Inflammatory macrophage treated with lipopolysaccharide for 4 hours (primary cell): Measurements from ENCODE around the gene TEX14.
A peak's percentile ranks its signal among the peaks of the same experiment; 100 is the strongest.

Experiments used
- DNase-seq: peaks from one replicate; pipeline ENCODE4 v3.0.0-alpha.2; 2020

Gene TEX14

DNA sequence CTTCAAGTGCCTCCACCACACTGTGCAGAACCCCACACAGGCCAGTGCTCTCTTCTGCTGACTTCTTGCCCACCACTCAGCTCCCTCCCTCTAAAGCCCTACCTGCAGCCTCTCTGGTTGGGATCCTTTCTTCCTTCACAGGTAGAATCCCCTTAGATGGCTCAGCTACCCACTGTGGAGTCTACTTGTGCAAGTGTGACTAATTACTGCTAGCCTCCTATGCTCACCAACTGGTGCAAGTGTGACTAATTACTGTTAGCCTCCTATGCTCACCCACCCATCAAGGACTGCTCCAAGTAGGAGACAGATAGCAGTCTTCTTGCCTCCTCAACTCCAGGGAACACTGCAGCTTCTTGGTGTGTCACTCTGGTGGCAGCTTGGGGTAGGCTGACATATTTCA lies 43.6 kb downstream of the TEX14 start:
- no peak for DNase-seq

DNA sequence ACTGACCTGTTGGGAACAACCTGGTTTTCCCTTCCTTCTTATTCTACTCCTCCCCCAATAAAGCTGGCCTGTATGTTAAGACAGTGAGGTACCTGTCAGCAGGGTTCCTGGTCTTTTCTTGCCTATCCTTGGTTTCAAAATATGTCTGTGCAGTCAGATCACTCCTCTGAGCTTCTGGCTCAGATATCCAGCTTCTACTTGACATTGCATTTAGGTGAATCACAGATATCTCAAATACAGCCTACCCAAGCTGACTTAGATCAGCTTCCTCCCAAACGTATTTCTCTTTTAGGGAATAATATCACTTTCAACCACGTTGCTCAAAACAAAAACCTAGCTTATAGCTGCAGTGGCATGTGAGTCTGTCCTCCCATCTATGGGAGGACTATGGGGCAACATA lies 48.7 kb downstream of the TEX14 start:
- DNase-seq, result no peak

DNA sequence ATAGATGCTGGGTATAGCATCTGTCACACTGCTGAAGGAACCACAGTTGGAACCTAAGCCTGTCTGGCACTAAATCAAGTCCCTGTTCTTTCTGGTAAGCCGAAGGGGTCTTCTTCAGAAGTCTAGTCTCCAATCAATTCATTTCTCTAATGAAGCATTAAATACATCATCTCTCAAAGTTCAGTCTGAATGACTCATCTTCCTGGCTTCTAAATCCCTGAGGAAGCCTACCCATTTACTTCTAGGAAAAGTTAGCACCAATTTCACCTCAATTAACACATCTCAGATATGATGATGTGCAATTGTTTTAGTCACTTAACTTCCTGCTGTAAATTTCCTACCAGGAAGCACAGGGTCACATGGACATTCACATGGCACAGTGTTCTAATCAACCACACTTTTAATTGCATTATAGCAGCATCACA lies 49.9 kb downstream of the TEX14 start:
- peak; percentile 18 for DNase-seq

DNA sequence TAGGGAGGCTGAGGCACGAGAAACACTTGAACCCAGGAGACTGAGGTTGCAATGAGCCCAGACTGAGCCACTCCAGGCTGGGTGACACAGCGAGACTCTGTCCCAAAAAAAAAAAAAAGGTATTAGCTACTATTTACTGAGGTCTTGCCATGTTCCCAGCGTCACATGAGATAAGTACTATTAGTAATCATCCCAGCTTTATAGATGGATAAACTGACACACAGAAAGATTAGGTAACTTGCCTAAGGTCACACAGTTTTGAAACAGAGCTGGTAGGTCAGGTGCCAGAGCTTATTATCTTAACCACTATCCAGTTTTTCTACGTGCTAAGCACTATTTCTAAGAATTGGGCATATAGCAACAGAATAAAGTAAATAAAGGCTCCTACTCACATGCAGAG lies 51.6 kb downstream of the TEX14 start:
- no peak for DNase-seq

DNA sequence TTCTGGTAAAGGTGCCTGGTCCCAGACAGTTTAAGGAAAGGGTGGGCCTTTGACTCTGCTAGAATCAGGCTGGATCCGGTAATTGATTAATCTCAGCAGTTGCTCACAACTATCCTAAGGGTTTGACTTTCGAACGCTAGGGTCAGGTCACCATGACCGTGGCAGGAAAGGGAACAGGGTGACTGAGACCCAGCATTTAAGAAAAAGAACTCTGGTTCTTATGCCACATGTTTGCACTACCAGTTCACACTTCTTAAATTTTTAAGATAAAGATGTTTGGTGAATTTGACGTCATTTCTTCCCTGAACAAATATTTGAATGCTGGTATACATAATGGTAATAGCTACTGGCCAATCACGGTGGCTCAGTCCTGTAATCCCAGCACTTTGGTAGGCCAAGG lies 52.2 kb downstream of the TEX14 start:
- no peak for DNase-seq

DNA sequence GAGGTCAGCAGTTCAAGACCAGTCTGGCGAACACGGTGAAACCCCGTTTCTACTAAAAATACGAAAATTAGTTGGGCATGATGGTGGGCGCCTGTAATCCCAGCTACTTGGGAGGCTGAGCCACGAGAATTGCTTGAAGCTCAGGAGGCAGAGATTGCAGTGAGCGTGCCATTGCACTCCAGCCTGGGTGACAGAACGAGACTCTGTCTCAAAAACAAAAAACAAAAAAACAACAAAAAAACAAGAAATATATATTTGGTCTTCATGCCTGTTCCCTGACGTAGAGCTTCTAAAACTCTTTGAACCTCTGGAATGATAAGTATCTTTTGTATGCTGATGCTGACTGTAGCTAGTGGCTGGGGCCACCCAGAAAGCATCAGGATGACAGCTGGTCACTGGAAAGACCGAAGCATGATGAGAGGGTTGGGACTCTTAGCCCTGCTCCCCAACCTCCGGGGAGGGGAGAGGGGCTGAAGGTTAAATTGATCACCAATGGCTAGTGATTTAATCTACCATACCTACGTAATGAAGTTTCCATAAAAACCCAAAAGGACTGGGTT lies 54.8 kb downstream of the TEX14 start:
- DNase-seq, result no peak

DNA sequence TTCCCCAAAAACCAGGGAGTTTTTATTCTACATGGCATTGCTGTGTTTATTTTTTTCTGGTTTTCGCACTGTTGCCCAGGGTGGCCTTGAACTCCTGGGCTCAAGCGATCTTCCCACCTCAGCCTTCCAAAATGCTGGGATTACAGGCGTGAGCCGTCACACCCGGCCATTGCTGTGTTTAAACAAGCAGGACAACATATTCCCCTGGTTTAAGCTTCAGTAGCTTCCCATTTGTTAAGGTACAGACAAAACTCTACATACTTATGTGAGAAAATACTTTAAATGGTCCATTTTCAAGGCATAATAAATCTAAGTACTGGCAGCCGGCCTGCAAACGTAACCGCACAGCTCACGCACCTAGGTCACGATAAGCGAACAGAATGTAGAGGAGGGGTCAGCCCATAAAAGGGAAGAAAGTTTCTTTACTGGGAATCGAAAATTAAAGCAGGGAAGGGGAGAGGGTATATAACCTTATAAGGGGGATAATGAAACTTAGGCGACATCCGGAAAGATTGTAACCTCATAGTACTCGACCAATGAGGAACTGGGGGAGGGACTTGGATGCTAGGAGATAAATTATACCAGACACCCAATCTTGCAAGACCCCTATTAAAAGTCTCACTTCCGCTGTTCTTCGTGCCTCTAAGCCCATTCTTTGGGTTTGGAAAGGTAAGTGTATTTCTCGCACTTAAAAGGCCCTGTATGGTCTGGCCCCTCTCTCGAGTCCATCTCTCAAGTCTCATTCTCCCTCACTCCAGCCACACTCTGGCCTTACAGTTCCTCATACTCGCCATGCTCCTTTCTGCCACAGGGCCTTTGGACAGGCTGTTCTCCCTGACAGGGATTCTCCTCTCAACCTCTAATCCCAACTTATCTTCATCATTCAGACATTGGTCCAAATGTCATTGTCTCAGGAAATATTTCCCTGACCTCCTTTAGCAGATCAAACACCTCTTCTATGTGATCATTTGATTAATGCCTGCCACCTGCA lies 59.2 kb downstream of the TEX14 start:
- no peak for DNase-seq

DNA sequence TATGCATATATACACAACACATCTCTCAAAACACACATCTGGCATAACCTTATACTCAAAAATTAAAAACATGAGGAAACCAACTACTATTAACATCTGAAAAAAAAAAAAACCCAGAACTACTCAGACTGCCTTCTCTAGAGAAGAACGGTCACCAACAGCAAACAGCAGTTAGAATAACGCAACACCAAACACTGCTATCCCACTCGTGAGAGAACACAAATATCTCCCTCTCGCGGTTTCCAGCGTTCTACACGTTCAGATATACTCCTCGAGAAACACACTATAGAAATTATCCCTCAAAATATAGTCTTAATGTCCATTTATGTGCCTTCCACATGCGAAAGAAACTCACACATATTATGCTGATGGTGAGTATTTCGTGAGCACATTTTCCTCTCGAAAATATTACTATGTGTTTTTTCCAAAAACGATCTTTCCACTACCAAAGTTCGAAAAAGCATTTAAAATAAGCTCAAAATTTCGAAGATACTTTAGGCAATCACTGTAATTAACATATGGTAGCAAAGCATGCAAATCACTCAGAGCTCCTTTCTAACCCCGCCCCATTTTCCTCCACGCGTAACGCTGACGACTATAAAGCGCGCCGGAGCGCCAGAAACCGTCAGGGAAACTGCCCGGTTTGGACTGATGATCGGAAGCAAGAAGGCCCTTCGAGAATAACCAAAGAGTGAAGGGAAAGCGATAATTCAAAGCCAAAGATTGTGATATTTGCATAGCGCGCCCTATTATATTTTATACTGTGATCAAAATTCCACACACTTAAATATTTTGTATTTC lies 60.1 kb downstream of the TEX14 start:
- DNase-seq, result peak; percentile 99

DNA sequence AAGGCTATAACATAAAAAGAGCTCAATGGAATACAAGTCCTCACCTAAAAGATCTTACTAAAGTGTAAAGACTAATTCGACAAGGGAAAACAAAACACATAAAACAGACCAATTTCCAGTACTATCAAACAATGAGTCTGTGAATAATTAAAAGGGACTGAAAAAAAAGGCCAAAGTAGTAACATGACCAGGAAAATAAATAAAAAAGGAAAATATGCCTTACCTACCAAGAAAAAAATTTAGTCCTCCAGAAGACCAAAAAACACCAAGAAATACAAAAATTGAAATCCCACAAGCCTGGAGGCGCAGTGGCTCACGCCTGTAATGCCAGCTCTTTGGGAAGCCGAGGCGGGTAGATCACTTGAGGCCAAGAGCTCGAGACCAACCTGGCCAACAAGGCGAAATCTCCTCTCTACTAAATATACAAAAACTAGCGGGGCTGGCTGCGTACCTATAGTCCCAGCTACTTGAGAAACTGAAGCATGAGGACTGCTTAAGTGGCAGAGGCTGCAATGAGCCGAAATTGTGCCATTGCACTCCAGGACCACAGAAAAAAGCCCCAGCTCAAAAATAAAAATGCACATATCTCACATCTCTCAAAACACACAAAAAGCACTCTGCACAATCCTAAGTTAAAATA lies 60.8 kb downstream of the TEX14 start:
- no peak for DNase-seq

DNA sequence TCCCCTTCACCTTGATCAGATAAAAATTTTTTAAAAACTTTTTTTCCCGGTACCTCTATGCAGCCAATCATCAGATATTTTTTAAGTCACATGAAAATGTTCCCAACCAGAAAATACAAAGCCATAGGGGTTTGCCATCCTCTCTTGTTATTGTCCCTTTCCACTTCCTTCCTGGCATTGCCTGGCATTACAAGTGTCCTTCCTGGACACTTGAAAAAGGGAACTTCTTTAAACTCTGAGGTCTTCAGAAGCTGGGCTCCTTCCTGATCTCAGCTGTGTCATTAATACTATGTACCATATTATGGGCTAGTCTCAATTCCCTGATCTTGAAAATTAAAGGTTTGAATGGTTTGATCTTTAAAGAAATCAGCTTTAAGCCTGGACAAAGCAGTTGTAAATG lies 64.9 kb downstream of the TEX14 start:
- DNase-seq, result peak; percentile 60

DNA sequence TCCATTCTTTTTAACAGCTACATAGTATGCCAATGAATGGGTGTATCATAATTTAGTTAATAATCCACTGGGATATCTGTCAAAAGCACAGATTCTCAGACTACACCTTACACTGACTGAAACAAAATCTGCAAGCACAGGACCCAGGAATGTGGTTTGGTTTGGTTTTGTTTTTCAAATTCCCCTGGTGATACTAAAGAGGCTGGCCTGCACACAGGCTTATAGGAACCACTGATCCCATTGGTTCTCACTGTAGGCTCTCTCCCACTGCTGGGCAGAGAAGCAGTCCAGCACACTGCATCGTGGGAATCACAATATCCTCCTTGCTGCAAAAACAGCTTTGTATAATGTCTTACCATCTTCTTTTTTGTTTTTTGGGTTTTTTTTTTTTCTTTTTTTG lies 67.1 kb downstream of the TEX14 start:
- DNase-seq, result no peak

DNA sequence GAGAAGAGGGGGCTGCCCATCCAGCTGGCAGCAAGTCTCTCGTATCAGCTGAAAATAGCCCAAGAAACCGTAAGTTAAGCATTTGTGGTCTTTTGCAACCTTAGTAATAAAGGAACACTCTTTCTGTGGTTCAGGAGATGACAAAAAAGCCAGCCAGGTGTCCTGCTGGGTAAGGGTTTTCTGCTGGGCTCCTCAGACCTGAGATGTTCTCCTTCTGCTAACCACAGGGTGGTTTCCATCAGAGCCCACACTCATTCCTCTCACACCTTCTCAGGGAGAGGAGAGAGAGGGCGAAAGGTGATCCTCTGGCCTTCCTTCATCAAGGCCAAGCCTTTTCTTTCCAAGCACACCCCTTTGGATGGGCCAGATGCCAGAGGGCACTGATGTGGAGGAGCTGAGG lies 70.7 kb downstream of the TEX14 start:
- DNase-seq, result no peak

DNA sequence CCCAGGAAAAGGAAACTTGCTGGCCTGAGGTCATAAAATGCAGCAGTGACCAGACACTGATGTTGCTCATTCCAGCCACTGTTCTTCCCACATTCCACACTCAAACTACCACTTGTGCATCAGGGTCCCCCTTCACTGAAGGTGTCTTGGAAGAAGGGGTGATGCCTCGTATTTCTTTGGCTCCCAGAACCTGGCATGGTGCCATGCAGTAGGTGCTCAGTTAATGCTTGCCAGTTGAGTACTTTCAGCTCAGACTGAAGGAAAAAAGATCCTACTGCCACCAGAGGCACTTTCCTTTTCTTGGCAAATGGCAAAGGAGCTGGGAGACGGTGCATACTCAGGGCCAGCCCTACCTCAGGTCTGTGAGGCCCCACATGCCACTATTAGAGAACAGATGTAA lies 73.5 kb downstream of the TEX14 start:
- no peak for DNase-seq

DNA sequence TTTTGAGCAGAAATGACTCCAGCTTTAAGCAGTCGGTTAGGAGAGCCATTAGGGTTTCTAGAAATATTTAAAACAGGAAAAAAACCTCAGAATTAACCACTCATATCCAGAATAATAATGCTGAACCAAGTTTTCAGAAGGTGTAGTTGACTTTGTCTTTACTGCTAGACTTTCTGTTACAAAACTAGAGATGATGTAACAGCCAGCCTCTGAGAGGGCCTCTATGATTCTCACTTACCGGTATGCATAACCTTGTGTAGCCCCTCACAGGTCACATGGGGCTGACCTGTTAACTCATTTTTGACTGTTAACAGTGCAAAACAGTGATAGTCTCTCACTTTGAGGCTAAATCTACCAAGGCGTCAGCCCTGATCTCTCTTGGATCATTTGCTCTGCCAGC lies 74.3 kb downstream of the TEX14 start:
- DNase-seq, result peak; percentile 29

DNA sequence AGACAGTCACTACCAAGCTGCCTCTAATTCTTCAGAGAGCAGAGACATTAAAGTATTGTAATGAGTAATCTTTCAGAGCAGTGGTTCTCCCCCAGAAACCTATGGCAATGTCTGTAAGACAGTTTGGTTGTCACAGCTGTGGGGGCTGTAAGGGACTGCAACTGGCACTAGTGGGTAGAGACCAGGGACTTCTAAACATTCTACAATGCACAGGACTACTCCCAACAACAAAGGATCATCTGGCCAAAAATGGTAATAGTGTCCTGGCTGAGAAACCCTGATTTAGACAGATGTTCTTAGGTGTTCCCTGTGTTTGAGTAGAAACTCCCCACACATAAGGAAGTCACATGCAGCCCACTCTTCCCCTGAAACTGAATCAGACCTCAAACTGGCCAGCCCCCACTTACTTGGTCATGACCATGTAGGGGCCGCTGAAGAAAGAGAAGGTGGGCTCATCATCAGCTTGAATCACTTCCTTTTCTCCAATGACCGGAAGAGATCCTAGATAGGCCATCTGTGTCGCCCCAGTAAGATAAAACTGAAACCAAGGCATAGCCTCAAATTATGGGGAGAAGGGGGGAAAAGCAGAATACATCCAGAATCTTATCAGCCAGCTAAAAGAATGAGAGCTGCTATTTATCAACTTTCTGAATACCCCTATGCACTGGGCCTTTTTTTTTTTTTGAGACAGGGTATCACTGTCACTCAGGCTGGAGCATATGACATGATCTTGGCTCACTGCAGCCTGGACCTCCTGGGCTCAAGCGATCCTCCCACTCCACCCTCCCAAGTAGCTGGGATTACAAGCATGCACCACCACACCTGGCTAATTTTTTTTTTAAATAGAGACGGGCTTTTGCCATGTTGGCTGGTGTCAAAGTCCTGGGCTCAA lies 75.8 kb downstream of the TEX14 start:
- DNase-seq, result peak; percentile 87

DNA sequence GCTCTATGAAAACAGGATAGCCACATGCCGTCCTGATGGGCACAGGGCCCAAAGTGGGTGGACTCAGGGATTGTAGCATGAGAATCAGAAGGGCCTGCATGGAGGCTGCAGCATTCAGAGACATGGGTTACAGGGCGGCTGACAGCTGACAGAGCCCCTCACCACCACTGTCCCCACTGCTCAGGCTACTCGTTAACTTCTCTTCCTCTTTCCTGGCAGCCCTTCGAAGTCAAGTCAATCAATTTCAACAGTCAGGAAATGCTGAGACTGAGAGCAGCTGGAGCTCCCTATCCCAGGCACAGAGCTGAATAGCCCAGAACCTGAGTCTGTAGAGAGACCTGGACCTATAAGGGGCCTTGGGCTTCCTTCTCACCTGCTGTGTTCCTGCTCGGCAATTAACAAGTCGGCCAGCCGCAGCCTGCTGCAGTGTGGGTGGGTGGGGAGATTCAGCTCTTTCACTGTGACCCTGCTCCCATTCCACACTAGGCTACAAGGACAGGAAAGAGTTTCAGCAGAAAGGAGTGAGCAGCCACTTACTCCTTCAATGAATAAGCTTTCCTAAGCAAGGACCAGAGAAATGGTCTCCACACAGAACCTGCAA lies 76.9 kb downstream of the TEX14 start:
- DNase-seq, result peak; percentile 41

DNA sequence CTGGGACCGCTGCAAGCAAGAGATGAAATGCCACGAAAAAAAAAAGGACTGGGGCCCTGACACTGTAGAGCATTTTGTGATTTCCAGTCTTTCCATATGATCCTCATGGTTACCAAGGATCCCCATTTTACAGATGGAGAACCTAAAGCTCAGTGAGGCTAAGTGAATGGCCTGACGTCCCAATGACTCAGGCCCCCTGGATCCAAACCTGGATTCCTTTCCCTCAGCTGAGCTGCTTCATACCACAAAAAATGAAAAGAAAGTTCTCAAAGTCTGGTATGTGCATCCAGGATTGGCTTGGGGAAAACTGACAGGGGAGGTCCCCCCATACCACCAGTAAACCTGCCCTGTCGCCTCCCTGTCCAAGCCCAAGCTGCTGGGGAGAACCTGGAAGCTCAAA lies 80.5 kb downstream of the TEX14 start:
- no peak for DNase-seq

DNA sequence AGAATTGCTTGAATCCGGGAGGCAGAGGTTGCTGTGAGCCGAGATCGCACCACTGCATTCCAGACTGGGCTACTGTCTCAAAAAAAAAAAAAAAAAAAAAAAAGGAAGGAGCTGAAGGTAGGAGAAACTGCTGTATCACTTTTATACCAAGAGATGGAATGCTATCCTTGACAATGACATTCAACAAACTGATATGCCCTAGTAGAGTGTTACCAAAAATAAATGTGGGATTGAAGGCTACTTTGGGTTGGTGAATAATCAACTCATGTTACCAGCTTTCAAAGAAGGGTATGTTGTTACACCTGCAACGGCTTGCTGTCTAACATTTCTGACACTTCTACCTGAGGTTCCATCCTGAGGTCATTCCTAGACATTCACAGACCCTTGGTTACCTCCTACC lies 84.9 kb downstream of the TEX14 start:
- DNase-seq, result no peak

DNA sequence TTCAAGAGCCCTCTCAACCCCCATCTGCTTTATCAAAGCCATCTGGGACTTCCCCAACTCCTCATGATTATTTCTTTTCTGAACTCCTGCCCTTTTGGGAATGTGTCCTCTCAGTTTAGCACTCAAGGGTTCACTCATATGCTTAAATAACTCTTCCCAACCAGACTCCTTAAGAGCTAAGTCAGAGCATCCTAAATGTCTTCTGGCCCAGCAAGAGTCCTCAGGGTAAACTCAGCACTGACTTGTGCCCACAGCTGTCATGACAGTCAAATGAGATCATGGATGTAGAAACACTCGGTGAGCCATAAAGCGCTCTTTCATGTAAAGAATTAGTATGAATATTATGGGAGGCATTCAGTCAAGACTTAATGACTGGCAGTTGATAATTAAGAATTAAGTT lies 85.9 kb downstream of the TEX14 start:
- DNase-seq, result peak; percentile 42

DNA sequence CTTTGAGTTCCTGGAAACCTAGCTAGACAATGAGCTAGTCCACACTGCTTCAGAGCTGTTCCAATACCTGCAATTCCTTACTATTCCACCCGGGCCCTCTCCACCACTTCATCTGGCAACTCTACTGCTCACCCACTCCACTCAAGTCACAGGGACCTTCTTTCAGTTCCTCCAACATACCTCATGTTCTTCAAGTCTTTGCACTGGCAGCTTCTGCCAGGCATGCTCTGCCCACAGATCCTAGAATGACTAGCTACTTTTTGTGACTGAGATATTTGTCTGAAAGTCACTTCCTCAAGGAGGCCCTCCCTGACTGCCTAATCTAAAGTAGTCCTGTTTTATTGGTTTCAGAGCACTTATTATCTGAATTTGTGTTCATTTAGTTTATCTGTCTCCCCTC lies 86.4 kb downstream of the TEX14 start:
- peak; percentile 80 for DNase-seq

DNA sequence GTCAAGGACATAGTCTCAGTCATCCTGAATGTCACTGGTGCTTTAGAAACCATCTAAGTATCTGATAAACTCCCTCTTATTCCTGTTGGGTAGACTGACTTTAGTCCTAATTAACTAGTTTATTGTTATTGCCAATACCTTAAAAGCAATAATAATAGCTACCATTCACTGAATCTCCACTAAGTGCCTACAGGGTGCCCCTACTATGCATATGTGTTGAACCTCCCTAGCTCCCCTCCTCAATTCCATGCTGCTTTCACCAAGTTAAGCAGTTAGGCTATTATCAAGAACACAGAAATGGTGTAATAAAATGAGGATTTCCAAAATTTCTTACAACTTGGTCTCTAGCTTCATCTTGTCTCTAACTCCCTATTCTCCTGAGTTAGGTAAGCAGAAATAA lies 89.9 kb downstream of the TEX14 start:
- no peak for DNase-seq

DNA sequence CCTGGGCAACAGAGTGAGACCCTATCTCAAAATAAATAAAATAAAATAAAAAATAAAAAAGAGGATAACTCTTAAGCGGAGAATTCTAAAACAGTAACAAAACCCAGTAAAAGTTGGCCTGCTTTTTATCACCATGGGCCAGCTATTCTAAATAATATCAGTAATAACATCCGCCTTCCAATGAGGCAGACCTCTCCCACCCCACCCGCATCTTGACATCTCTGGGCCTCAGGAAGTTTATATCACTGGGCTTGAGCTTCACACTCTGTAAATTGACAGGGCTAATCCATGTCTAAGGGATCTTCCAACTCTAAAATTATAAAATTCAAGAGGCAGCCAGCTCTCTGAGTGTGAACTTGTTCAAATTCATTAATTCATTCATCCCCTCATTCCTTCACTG lies 94.5 kb downstream of the TEX14 start:
- DNase-seq, result no peak
